Epithelial cell of esophagus (primary cell): ENCODE measurements around the gene MYO9A.
A peak's percentile ranks its signal among the peaks of the same experiment; 100 is the strongest.
"Not testable (repeated sequence)": the region's sequence is repeated elsewhere in the genome, so short reads cannot be mapped to it uniquely, and the experiment has no call there.

ENCODE experiments used
- DNase-seq: peaks from one replicate; pipeline ENCODE4 v3.0.0; 2010; ENCODE audit warnings: low read depth
- H3K4me3 ChIP-seq: 2 replicates; pipeline ENCODE4 v1.5.1; 2011; ENCODE audit warnings: mild to moderate bottlenecking, low read length, control low read depth
- CTCF ChIP-seq: IDR thresholded peaks from 2 replicates; pipeline ENCODE4 v1.5.1; 2011; ENCODE audit warnings: low read depth, mild to moderate bottlenecking, low read length, control low read depth, inconsistent platforms; ENCODE audit not compliant: insufficient read depth; ENCODE audit errors: missing control alignments

The MYO9A gene

GRCh38 chr15:72057548-72058091, 60.3 kb downstream of the MYO9A start:
- DNase-seq = no peak
- H3K4me3 ChIP-seq = no peak overlapping the region
- no peak for TF ChIP-seq CTCF

DNA sequence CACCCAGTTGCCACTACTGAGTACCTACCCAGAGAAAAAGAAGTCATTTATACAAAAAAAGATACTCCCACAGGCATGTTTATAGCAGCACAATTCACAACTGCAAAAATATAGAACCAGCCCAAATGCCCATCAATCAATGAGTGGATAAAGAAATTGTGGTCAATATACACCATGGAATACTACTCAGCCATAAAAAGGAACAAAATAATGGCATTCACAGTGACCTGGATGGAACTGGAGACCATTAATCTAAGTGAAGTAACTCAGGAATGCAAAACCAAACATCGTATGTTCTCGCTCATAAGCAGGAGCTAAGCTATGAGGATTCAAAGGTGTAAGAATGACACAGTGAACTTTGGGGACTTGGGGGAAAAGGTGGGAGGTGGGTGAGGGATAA, 61.7 kb downstream of the MYO9A start:
- DNase-seq, H3K4me3 ChIP-seq: not testable (repeated sequence)

GRCh38 chr15:72053297-72053696, 64.7 kb downstream of the MYO9A start:
- H3K4me3 ChIP-seq, DNase-seq: not testable (repeated sequence)

DNA sequence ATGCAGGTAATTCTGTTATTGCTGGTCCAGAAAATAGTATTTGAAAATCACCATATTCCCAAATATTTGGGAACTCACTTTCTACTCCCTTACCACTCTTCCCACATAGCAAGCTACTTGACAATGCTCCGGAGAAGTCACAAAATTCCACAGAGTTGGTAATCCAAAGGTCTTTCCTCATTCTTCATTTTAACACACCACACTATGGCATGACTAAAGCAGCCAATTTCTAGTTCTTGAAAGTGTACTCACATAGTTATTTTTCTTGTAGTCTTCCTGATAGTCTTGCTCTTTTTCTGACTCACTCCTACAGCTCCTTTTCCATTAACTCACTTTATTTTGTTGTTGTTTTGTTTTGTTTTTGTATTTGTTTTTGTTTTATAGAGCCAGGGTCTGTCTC, 67.2 kb downstream of the MYO9A start:
- TF ChIP-seq CTCF = no peak
- DNase-seq = no peak
- no peak overlapping the region for H3K4me3 ChIP-seq

- DNase-seq = peak; percentile 33
- H3K4me3 ChIP-seq = no peak overlapping the region
- no peak for TF ChIP-seq CTCF
Measured at GRCh38 chr15:72047020-72047419, 70.9 kb downstream of the MYO9A start.

DNA sequence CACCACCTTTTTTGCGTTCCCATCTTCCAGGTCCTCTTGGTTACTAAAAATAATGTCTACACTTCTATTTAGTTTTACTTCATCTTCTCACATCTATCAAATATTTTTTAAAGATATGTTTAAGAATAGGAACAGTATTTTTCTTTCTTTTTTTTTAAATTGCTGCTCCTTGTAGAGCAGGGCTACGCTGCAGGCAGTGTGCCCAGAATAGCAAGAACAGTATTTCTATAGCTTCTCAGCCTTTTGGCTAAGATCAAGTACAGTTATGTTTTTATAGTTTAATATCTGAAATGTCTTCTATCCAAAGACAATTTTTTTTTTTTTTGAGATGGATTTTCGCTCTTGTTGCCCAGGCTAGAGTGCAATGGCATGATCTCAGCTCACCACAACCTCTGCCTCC, 73.0 kb downstream of the MYO9A start:
- H3K4me3 ChIP-seq = no peak overlapping the region
- DNase-seq = no peak
- TF ChIP-seq CTCF = no peak

- H3K4me3 ChIP-seq = no peak overlapping the region
- TF ChIP-seq CTCF = no peak
- no peak for DNase-seq
Measured at GRCh38 chr15:72042865-72043264, 75.1 kb downstream of the MYO9A start.

GRCh38 chr15:72042054-72042453, 75.9 kb downstream of the MYO9A start:
- DNase-seq = peak; percentile 71
- no peak for TF ChIP-seq CTCF
- no peak overlapping the region for H3K4me3 ChIP-seq
